Measurements from ENCODE around the gene MTA3. TPM values are rescaled to one million over a fixed set of nuclear protein-coding genes. Genes with fewer than 3 reads are reported as not detected.

MTA3 gene
- total RNA-seq, 1 experiment from 2014 or later = 57.1 TPM

- H3K36me3 ChIP-seq (ENCODE audit: insufficient read depth, low read length, poor library complexity, severe bottlenecking) = no peaks in the 10 kb centered on the region
- intact Hi-C loops (cut with micrococcal nuclease; ENCODE audit: unreplicated experiment) = loop anchor here (1.0 to 10.0 kb wide), 5 partner anchors 150 to 808 kb away; no protein-coding TSS in a partner anchor
- TF ChIP-seq EZH2 (IDR thresholded peaks at IDR 0.05; ENCODE audit: borderline replicate concordance, low read depth, low read length, poor library complexity, severe bottlenecking) = no peak
- peak; percentile 99 for TF ChIP-seq CTCF (conservative IDR thresholded peaks at IDR 0.05; ENCODE audit: low read depth, low read length)
- no peaks in the 10 kb centered on the region for H3K9me3 ChIP-seq (ENCODE audit: low read depth, low read length, poor library complexity, severe bottlenecking)
- no peak overlapping the region for H3K27ac ChIP-seq (ENCODE audit: low read depth, low read length, poor library complexity, severe bottlenecking)
- H3K4me3 ChIP-seq (ENCODE audit: low read depth, low read length, poor library complexity, severe bottlenecking) = no peak overlapping the region
- H3K4me1 ChIP-seq (ENCODE audit: insufficient read depth, low read length, poor library complexity, severe bottlenecking) = peaks cover 4% of the 10 kb centered on the region
- BruUV-seq (replicated peaks) = no TSS peak
- DNase-seq (ENCODE audit: low spot score) = peak; percentile 83
- H3K27me3 ChIP-seq (replicated peaks; ENCODE audit: insufficient read depth, low read depth, low read length, poor library complexity) = no peaks in the 10 kb centered on the region
- ChIA-PET CTCF (interaction anchor here (0.6 to 0.9 kb wide), 2 partner anchors 63 to 623 kb away, joined by 4 to 5 read pairs; no protein-coding TSS in a partner anchor), POLR2A (ENCODE audit: low non-redundant PET) (no interaction called here)
Measured at GRCh38 chr2:42663106-42663780, 94.8 kb downstream of the MTA3 start.

- ChIA-PET CTCF (interaction anchor here (0.6 to 0.7 kb wide), 2 partner anchors 145 to 167 kb away, joined by 3 to 12 read pairs; no protein-coding TSS in a partner anchor), POLR2A (ENCODE audit: low non-redundant PET) (no interaction called here)
- BruUV-seq (replicated peaks) = no TSS peak
- H3K4me3 ChIP-seq (ENCODE audit: low read depth, low read length, poor library complexity, severe bottlenecking) = no peak overlapping the region
- H3K27ac ChIP-seq (ENCODE audit: low read depth, low read length, poor library complexity, severe bottlenecking) = no peak overlapping the region
- no peak for DNase-seq (ENCODE audit: low spot score)
- intact Hi-C loops (cut with micrococcal nuclease; ENCODE audit: unreplicated experiment) = loop anchor here (1.0 to 10.0 kb wide), 5 partner anchors 151 to 809 kb away; no protein-coding TSS in a partner anchor
- H3K27me3 ChIP-seq (replicated peaks; ENCODE audit: insufficient read depth, low read depth, low read length, poor library complexity) = no peaks in the 10 kb centered on the region
- no peaks in the 10 kb centered on the region for H3K9me3 ChIP-seq (ENCODE audit: low read depth, low read length, poor library complexity, severe bottlenecking)
- H3K36me3 ChIP-seq (ENCODE audit: insufficient read depth, low read length, poor library complexity, severe bottlenecking) = no peaks in the 10 kb centered on the region
- TF ChIP-seq CTCF (conservative IDR thresholded peaks at IDR 0.05; ENCODE audit: low read depth, low read length) (no peak), EZH2 (IDR thresholded peaks at IDR 0.05; ENCODE audit: borderline replicate concordance, low read depth, low read length, poor library complexity, severe bottlenecking) (no peak)
- peaks cover 4% of the 10 kb centered on the region for H3K4me1 ChIP-seq (ENCODE audit: insufficient read depth, low read length, poor library complexity, severe bottlenecking)
Measured at GRCh38 chr2:42663828-42664227, 95.4 kb downstream of the MTA3 start.

- BruUV-seq (replicated peaks) = no TSS peak
- Histone ChIP-seq H3K36me3 (ENCODE audit: insufficient read depth, low read length, poor library complexity, severe bottlenecking) (no peaks in the 10 kb centered on the region), H3K27me3 (replicated peaks; ENCODE audit: insufficient read depth, low read depth, low read length, poor library complexity) (no peaks in the 10 kb centered on the region), H3K4me3 (ENCODE audit: low read depth, low read length, poor library complexity, severe bottlenecking) (no peak overlapping the region), H3K27ac (ENCODE audit: low read depth, low read length, poor library complexity, severe bottlenecking) (no peak overlapping the region), H3K9me3 (ENCODE audit: low read depth, low read length, poor library complexity, severe bottlenecking) (no peaks in the 10 kb centered on the region), H3K4me1 (ENCODE audit: insufficient read depth, low read length, poor library complexity, severe bottlenecking) (no peaks in the 10 kb centered on the region)
- ChIA-PET POLR2A (ENCODE audit: low non-redundant PET) (no interaction called here), CTCF (interaction anchor here (0.7 kb wide), 1 partner anchor 51 kb away, joined by 6 read pairs; no protein-coding TSS in a partner anchor)
- no peak for DNase-seq (ENCODE audit: low spot score)
- no peak for TF ChIP-seq CTCF (conservative IDR thresholded peaks at IDR 0.05; ENCODE audit: low read depth, low read length)
- intact Hi-C loops (cut with micrococcal nuclease; ENCODE audit: unreplicated experiment) = no loop called here
Measured at GRCh38 chr2:42673989-42674579, 105.7 kb downstream of the MTA3 start.

All from A673 (cell line).